ENCODE data around the gene POLR2A. TPM values are rescaled to one million over a fixed set of nuclear protein-coding genes. Genes with fewer than 3 reads are reported as not detected.

POLR2A gene
- total and polyA plus RNA-seq, 2 of the 13 experiments (the other 11 are each of a cell fraction or from before 2014, with no cell fraction given), result 17.8 to 18.3 TPM

- TF ChIP-seq ZNF333 (CRISPR knock-in tag; IDR thresholded peaks at IDR 0.05; ENCODE audit: borderline replicate concordance), result peak; percentile 77; the same call in 1 of the 2 replicates
- no peak for TF ChIP-seq NFIB (CRISPR knock-in tag; IDR thresholded peaks at IDR 0.05; ENCODE audit: borderline replicate concordance)
- no peak for TF ChIP-seq IRF1 (CRISPR knock-in tag; IDR thresholded peaks at IDR 0.05; ENCODE audit: low read depth)
- TF ChIP-seq, protein P1, sequence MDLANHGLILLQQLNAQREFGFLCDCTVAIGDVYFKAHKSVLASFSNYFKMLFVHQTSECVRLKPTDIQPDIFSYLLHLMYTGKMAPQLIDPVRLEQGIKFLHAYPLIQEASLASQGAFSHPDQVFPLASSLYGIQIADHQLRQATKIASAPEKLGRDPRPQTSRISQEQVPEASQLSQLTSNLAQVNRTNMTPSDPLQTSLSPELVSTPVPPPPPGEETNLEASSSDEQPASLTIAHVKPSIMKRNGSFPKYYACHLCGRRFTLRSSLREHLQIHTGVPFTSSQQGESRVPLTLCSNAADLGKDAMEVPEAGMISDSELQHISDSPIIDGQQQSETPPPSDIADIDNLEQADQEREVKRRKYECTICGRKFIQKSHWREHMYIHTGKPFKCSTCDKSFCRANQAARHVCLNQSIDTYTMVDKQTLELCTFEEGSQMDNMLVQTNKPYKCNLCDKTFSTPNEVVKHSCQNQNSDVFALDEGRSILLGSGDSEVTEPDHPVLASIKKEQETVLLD (CRISPR knock-in tag; IDR thresholded peaks at IDR 0.05; ENCODE audit: low read depth), result peak; percentile 65; the same call in 1 of the 2 replicates
- TF ChIP-seq ZNF20 (CRISPR knock-in tag; IDR thresholded peaks at IDR 0.05), result 0 out of 2 replicates have a peak, but pooled peaks have one; percentile 69
- no peak; the same call in 1 of the 2 replicates for TF ChIP-seq ZBTB26 (CRISPR knock-in tag; IDR thresholded peaks at IDR 0.05; ENCODE audit: borderline replicate concordance)
- TF ChIP-seq NCOA2 (CRISPR knock-in tag; IDR thresholded peaks at IDR 0.05), result 0 out of 2 replicates have a peak, but pooled peaks have one; percentile 18
- no peak for TF ChIP-seq ZNF83 (CRISPR knock-in tag; IDR thresholded peaks at IDR 0.05; ENCODE audit: borderline replicate concordance)
- TF ChIP-seq, protein P2, sequence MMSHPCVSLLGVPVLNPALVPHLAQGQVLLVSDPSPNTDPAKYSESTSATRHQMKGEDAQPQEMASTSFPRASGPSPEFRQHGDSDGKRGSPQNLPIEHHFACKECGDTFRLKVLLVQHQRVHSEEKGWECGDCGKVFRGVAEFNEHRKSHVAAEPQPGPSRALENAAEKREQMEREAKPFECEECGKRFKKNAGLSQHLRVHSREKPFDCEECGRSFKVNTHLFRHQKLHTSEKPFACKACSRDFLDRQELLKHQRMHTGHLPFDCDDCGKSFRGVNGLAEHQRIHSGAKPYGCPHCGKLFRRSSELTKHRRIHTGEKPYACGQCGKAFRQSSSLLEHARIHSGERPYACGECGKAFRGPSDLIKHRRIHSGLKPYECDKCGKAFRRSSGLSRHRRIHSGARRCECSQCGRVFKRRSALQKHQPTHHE (CRISPR knock-in tag; IDR thresholded peaks at IDR 0.05; ENCODE audit: borderline replicate concordance), result no peak
- TF ChIP-seq, protein P3, sequence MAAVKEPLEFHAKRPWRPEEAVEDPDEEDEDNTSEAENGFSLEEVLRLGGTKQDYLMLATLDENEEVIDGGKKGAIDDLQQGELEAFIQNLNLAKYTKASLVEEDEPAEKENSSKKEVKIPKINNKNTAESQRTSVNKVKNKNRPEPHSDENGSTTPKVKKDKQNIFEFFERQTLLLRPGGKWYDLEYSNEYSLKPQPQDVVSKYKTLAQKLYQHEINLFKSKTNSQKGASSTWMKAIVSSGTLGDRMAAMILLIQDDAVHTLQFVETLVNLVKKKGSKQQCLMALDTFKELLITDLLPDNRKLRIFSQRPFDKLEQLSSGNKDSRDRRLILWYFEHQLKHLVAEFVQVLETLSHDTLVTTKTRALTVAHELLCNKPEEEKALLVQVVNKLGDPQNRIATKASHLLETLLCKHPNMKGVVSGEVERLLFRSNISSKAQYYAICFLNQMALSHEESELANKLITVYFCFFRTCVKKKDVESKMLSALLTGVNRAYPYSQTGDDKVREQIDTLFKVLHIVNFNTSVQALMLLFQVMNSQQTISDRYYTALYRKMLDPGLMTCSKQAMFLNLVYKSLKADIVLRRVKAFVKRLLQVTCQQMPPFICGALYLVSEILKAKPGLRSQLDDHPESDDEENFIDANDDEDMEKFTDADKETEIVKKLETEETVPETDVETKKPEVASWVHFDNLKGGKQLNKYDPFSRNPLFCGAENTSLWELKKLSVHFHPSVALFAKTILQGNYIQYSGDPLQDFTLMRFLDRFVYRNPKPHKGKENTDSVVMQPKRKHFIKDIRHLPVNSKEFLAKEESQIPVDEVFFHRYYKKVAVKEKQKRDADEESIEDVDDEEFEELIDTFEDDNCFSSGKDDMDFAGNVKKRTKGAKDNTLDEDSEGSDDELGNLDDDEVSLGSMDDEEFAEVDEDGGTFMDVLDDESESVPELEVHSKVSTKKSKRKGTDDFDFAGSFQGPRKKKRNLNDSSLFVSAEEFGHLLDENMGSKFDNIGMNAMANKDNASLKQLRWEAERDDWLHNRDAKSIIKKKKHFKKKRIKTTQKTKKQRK (IDR thresholded peaks at IDR 0.05; ENCODE audit: low read length), result no peak
- TF ChIP-seq ZXDC (CRISPR knock-in tag; IDR thresholded peaks at IDR 0.05), result no peak
- TF ChIP-seq HOXA3 (CRISPR knock-in tag; IDR thresholded peaks at IDR 0.05), result peak; percentile 65; the same call in 1 of the 2 replicates
- TF ChIP-seq KAT2B (IDR thresholded peaks at IDR 0.05; ENCODE audit: borderline replicate concordance, low read depth, low read length), result no peak
- no peak for TF ChIP-seq RELA (CRISPR knock-in tag; IDR thresholded peaks at IDR 0.05)
These were observed 39.2 kb upstream of the POLR2A start, which contains the start of gene CHRNB1 (continued) for GRCh38 chr17:7444682-7445618.

All from HepG2 (cell line).